Tongue (tissue), 2 donors: ENCODE results near the gene CCDC60. TPM values are rescaled to one million over a fixed set of nuclear protein-coding genes. Genes with fewer than 3 reads are reported as not detected.
A peak's percentile ranks its signal among the peaks of the same experiment; 100 is the strongest.

Source experiments
- DNase-seq: peaks from one replicate; pipeline ENCODE4 v3.0.0-alpha.2; 2015
- total RNA-seq: library from RNA; depleted of rRNA; stranded (reverse); fragments of >200 nt; gene quantifications from one replicate; pipeline ENCODE4 v1.2.3, GENCODE V29; 2014

The CCDC60 gene
- total RNA-seq, 1 donor from 2014 or later, result 0.62 TPM

GRCh38 chr12:119447126-119447525, 112.6 kb downstream of the CCDC60 start:
- no peak for DNase-seq

- no peak for DNase-seq
Observed at GRCh38 chr12:119447618-119448017, 113.1 kb downstream of the CCDC60 start.

GRCh38 chr12:119448611-119449131, 114.1 kb downstream of the CCDC60 start:
- DNase-seq, result peak; percentile 8

- no peak for DNase-seq
Observed at GRCh38 chr12:119450771-119451170, 116.2 kb downstream of the CCDC60 start.

GRCh38 chr12:119456824-119457223, 122.3 kb downstream of the CCDC60 start:
- no peak for DNase-seq

- no peak for DNase-seq
Observed at GRCh38 chr12:119457271-119457670, 122.7 kb downstream of the CCDC60 start.

- no peak for DNase-seq
Observed at GRCh38 chr12:119459481-119459880, 125.0 kb downstream of the CCDC60 start.

- DNase-seq, result no peak
Observed at GRCh38 chr12:119460876-119461275, 126.3 kb downstream of the CCDC60 start.

GRCh38 chr12:119461636-119462214, 127.2 kb downstream of the CCDC60 start:
- no peak for DNase-seq

GRCh38 chr12:119463211-119463926, 128.8 kb downstream of the CCDC60 start:
- DNase-seq, result no peak

- DNase-seq, result no peak
Observed at GRCh38 chr12:119468296-119468695, 133.8 kb downstream of the CCDC60 start.

GRCh38 chr12:119475650-119476049, 141.1 kb downstream of the CCDC60 start:
- DNase-seq, result no peak

- no peak for DNase-seq
Observed at GRCh38 chr12:119476951-119477350, 142.4 kb downstream of the CCDC60 start.

GRCh38 chr12:119479121-119479561, 144.6 kb downstream of the CCDC60 start:
- no peak for DNase-seq

GRCh38 chr12:119480551-119480950, 146.0 kb downstream of the CCDC60 start:
- DNase-seq, result no peak

GRCh38 chr12:119486599-119487154, 152.1 kb downstream of the CCDC60 start:
- DNase-seq, result no peak

GRCh38 chr12:119491814-119492213, 157.3 kb downstream of the CCDC60 start:
- DNase-seq, result no peak

GRCh38 chr12:119500209-119500608, 165.7 kb downstream of the CCDC60 start:
- DNase-seq, result no peak

- DNase-seq, result no peak
Observed at GRCh38 chr12:119501052-119501451, 166.5 kb downstream of the CCDC60 start.

GRCh38 chr12:119505001-119505400, 170.5 kb downstream of the CCDC60 start:
- no peak for DNase-seq

- DNase-seq, result peak; percentile 67
Observed at GRCh38 chr12:119512772-119513497, 178.4 kb downstream of the CCDC60 start.

GRCh38 chr12:119528241-119528640, 193.7 kb downstream of the CCDC60 start:
- DNase-seq, result peak; percentile 8

- no peak for DNase-seq
Observed at GRCh38 chr12:119540476-119540875, 205.9 kb downstream of the CCDC60 start.
